ENCODE measurements around the gene A2M.
"Not testable (repeated sequence)": the region's sequence is repeated elsewhere in the genome, so short reads cannot be mapped to it uniquely, and the experiment has no call there.

A2M gene

DNA sequence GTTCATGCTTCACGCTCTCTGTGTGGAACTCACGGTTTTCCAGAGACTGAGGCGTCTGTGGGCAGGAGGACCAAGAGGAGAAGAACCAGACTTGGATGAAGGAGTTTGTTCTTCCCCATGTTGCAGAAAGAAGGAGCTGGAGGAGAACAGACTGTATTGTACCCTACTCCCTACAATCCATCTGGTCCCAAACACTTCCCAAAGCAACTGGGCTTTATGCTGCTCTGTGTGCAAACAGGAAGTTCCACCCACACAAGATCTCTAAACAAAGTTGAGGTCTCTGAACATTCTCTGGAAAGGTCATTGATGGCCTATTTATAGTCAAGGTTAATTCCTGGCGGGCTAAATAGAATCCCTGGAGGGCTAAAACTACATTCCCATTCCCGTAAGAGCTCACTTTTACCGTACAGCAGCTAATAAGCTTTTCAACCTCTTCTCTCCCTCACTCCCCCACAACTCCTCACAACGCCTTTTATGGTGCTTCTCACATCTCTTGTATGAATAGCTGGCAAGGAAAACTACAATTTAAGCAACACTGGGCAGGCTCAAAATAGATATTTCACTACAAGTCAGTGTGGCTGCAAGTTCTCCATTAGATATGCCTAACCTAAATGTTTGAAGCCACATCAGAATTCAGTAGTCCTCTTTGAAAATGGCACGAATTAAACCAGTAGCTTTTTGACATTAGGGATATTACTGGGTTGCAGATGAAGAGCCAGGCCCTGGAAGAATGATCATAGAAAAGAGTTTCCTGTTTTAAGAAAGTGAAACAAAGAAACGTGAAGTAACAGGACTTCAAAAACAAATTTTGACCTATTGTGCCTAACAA, at the start of gene A2M:
TSS of gene A2M (minus strand) at position 189 of the 829 bp plus-strand sequence. CDS start at position 119, 70 bp downstream.
- Histone ChIP-seq H3K4me1 (ENCODE audit: control insufficient read depth, insufficient read depth, low read length) (no peaks in the 10 kb centered on the region; the same call in 1 of the 2 replicates), H3K9ac (ENCODE audit: low read length) (no peak within 1 kb of the TSS), H3K27ac (ENCODE audit: low read depth, low read length) (no peak within 1 kb of the TSS)

DNA sequence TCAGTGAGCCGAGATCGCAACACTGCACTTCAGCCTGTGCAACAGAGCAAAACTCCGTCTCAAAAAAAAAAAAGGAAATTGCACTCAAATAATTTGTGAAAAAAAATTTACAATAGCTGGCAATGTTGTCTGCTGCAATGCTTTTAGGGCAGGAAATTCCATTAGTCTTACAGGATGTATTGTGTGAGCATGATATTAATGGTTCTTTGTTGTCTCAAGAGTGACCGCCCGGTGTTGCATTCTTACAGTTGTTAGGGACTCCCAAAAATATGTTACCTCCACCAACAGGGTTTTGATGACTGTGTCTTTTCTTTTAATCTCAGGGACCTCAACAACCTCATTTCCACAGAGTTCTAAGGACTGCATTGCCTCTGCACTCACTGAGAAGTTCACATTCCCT, 47.7 kb upstream of the A2M start:
- no peaks in the 10 kb centered on the region for H3K27me3 ChIP-seq (ENCODE audit: control insufficient read depth, insufficient read depth, low read length)
- peaks cover 5% of the 10 kb centered on the region; the same call in 1 of the 2 replicates for H3K4me1 ChIP-seq (ENCODE audit: control insufficient read depth, insufficient read depth, low read length)
- no peaks in the 10 kb centered on the region for H3K9me3 ChIP-seq (ENCODE audit: control insufficient read depth, insufficient read depth, low read depth, low read length)
- H3K9ac ChIP-seq (ENCODE audit: low read length), result no peak overlapping the region
- no peak overlapping the region for H3K4me3 ChIP-seq (ENCODE audit: low read depth, low read length)
- no peak overlapping the region for H3K27ac ChIP-seq (ENCODE audit: low read depth, low read length)
- no peaks in the 10 kb centered on the region for H3K36me3 ChIP-seq (ENCODE audit: control insufficient read depth, insufficient read depth, low read length)

More for the DNA sequence above, at the start of gene A2M:
- Histone ChIP-seq H3K9me3 (ENCODE audit: control insufficient read depth, insufficient read depth, low read depth, low read length) (no peaks in the 10 kb centered on the region), H3K27me3 (ENCODE audit: control insufficient read depth, insufficient read depth, low read length) (no peaks in the 10 kb centered on the region), H3K4me3 (ENCODE audit: low read depth, low read length) (no peak within 1 kb of the TSS), H3K36me3 (ENCODE audit: control insufficient read depth, insufficient read depth, low read length) (no peaks in the 10 kb centered on the region)

DNA sequence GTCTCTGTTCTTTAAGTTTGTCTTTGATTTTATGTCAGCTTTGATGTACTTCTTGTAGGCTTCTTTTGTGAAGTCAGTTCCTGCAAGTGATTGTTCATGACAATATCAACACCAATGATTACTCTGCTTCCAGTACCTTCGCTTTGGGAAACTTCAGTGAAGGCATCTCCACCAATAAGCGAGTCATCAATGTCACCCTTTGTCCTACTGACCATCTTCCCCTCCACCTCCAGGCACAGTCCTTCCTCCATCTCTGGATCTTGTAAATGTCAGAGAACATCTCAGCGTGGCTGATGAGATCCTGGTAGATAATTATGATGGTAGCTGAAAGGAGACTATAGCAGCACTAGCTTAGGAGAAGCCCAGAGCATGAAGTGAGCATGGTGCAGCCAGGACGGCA, 40.4 kb upstream of the A2M start:
- Histone ChIP-seq H3K36me3 (ENCODE audit: control insufficient read depth, insufficient read depth, low read length) (no peaks in the 10 kb centered on the region), H3K27ac (ENCODE audit: low read depth, low read length) (no peak overlapping the region), H3K9me3 (ENCODE audit: control insufficient read depth, insufficient read depth, low read depth, low read length) (no peaks in the 10 kb centered on the region), H3K4me3 (ENCODE audit: low read depth, low read length) (no peak overlapping the region), H3K27me3 (ENCODE audit: control insufficient read depth, insufficient read depth, low read length) (no peaks in the 10 kb centered on the region), H3K4me1 (ENCODE audit: control insufficient read depth, insufficient read depth, low read length) (no peaks in the 10 kb centered on the region), H3K9ac (ENCODE audit: low read length) (no peak overlapping the region)

DNA sequence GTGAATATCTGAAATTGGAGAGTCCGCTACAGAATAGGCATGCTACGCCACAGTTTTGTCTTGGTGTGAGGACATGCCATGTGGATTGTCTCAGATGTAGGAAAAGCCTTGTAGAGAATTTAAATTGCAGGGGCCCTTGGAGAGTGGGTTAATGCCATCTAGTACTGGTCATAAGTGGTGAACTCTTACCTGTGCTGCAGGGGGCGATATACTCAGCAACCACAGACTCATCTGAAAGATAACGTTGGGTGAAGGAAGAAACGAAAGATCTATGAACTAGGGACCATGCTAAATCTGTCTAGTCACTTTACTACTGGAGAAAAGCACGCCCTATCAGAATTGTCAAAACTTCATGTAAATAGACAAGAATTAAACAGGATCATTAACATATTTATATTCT, 33.7 kb upstream of the A2M start:
- Histone ChIP-seq H3K9ac (ENCODE audit: low read length) (no peak overlapping the region), H3K4me1 (ENCODE audit: control insufficient read depth, insufficient read depth, low read length) (no peaks in the 10 kb centered on the region), H3K9me3 (ENCODE audit: control insufficient read depth, insufficient read depth, low read depth, low read length) (peaks cover 9% of the 10 kb centered on the region; the same call in 1 of the 2 replicates), H3K36me3 (ENCODE audit: control insufficient read depth, insufficient read depth, low read length) (no peaks in the 10 kb centered on the region), H3K27ac (ENCODE audit: low read depth, low read length) (no peak overlapping the region), H3K27me3 (ENCODE audit: control insufficient read depth, insufficient read depth, low read length) (no peaks in the 10 kb centered on the region), H3K4me3 (ENCODE audit: low read depth, low read length) (no peak overlapping the region)

DNA sequence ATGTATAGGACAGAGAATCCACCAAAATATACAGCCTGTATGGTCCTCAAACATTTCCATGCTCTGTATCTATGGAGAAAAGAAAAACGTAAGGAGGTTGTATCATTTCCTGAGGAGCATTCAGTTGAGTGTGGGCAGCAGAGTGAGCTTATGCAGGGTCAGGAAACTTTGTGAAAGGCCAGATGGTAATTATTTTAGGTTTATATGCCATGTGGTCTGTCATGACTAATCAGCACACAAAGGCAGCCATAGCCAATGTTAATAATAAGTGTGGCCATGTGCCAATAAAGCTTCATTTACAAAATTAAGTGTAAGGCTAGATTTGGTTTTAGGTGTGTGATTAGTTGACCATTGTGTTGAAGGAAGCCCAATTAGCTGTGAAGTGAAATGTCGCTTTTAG, 33.2 kb upstream of the A2M start:
- H3K9ac ChIP-seq (ENCODE audit: low read length), result no peak overlapping the region

DNA sequence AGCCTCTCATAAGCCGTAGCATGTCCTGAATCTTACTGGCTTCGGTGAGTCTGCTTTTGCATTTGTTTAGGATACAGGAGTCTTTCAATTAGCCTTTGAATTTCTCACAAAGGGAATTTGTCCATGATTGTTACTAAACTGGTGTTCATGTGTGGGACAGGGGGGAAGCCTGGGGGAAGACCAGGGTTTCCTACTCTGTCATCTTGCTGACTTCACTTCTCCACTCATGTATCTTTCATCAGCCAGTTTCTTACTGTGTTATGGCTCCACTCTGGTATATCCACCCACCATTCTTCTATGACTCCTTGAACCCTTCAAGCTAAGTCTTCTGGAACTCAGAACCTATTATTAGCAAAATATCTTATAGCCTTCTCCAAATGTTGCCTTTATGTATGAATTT, 31.7 kb upstream of the A2M start:
- Histone ChIP-seq H3K4me1 (ENCODE audit: control insufficient read depth, insufficient read depth, low read length) (no peaks in the 10 kb centered on the region), H3K27ac (ENCODE audit: low read depth, low read length) (no peak overlapping the region), H3K27me3 (ENCODE audit: control insufficient read depth, insufficient read depth, low read length) (no peaks in the 10 kb centered on the region), H3K4me3 (ENCODE audit: low read depth, low read length) (no peak overlapping the region), H3K9ac (ENCODE audit: low read length) (no peak overlapping the region), H3K36me3 (ENCODE audit: control insufficient read depth, insufficient read depth, low read length) (no peaks in the 10 kb centered on the region), H3K9me3 (ENCODE audit: control insufficient read depth, insufficient read depth, low read depth, low read length) (peaks cover 23% of the 10 kb centered on the region)

More for the DNA sequence above, 33.2 kb upstream of the A2M start:
- Histone ChIP-seq H3K36me3 (ENCODE audit: control insufficient read depth, insufficient read depth, low read length) (no peaks in the 10 kb centered on the region), H3K9me3 (ENCODE audit: control insufficient read depth, insufficient read depth, low read depth, low read length) (peaks cover 14% of the 10 kb centered on the region), H3K27me3 (ENCODE audit: control insufficient read depth, insufficient read depth, low read length) (no peaks in the 10 kb centered on the region), H3K4me3 (ENCODE audit: low read depth, low read length) (no peak overlapping the region), H3K27ac (ENCODE audit: low read depth, low read length) (no peak overlapping the region), H3K4me1 (ENCODE audit: control insufficient read depth, insufficient read depth, low read length) (no peaks in the 10 kb centered on the region)

DNA sequence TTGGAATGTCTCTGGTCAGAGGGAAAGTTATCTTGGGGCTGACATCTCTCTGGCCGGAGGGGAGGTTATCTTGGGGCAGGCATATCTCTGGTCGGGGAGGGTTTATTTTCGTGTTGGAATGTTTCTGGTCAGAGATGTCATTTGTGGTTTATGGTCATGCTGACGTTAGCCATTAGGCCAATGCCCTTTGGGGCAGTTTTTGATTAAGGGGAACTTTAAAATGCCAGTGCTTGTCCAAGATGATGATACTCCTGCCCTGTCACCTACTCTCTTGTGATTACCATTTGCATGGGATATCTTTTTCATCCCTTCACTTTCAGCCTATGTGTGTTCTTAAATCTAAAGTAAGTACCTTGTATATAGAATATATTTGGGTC, 29.0 kb upstream of the A2M start:
- no peaks in the 10 kb centered on the region for H3K4me1 ChIP-seq (ENCODE audit: control insufficient read depth, insufficient read depth, low read length)
- H3K4me3 ChIP-seq (ENCODE audit: low read depth, low read length), result no peak overlapping the region
- H3K36me3 ChIP-seq (ENCODE audit: control insufficient read depth, insufficient read depth, low read length), result no peaks in the 10 kb centered on the region
- H3K9ac ChIP-seq (ENCODE audit: low read length), result no peak overlapping the region
- no peaks in the 10 kb centered on the region for H3K27me3 ChIP-seq (ENCODE audit: control insufficient read depth, insufficient read depth, low read length)
- no peak overlapping the region for H3K27ac ChIP-seq (ENCODE audit: low read depth, low read length)
- peaks cover 38% of the 10 kb centered on the region for H3K9me3 ChIP-seq (ENCODE audit: control insufficient read depth, insufficient read depth, low read depth, low read length)

DNA sequence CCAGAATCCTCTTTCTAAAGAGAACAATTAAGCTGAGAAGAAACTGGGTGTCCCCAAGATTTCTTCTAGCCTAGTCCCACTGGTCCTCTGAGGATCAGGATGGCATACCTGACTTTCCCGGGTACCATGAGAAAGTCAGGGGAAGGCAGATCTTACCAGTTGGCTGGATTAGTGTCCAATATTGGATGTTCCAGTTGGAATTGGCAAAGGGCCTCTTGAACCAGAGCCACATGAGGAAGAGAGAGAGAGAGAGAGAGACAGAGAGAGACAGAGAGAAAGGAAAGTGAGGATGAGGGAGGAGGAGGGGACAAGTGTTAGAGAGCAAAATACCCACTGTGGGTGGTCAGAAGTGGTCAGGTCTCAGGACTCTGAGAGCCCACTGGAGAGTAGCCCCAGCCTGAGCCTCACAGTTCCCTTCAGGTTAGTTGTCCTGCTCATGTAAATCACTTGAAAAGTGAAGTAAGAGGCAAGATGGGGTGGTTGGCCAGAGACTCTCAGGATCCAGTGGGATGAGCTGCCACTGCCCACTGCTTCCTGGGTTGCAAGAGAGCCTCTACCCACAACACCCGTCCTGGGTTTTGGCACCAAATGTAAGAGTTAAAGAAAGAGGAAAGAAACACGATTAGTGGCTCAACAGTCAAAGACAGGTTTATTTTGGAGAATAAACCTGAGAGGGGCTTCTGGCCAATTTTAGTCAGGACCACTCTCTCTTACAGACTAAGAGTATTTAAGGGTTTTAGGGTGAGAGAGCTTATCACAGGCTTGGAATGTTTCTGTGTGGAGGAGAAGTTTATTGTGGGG, 28.4 kb upstream of the A2M start:
- Histone ChIP-seq H3K27me3 (ENCODE audit: control insufficient read depth, insufficient read depth, low read length) (no peaks in the 10 kb centered on the region), H3K9me3 (ENCODE audit: control insufficient read depth, insufficient read depth, low read depth, low read length) (peaks cover 43% of the 10 kb centered on the region), H3K4me3 (ENCODE audit: low read depth, low read length) (no peak overlapping the region), H3K36me3 (ENCODE audit: control insufficient read depth, insufficient read depth, low read length) (no peaks in the 10 kb centered on the region), H3K9ac (ENCODE audit: low read length) (no peak overlapping the region), H3K4me1 (ENCODE audit: control insufficient read depth, insufficient read depth, low read length) (no peaks in the 10 kb centered on the region), H3K27ac (ENCODE audit: low read depth, low read length) (no peak overlapping the region)

DNA sequence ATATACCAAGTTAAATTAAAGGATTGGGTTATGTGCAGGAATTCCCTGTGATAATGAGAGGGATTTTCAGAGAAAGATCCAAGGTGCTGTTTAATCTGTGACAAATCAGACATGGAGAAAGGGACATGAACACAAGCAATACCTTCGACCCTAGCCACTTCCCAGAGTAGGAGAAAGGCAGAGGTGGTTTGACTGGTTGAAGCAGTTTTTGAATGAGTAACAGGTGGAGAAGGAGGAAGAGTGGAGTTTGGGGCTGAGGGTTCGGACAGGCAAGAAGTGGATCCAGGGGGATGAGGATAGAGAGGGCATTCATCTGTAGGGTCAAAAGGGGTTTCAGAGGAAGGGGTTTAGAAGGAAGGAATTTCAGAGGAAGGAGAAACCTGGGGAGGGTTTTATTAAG, 27.4 kb upstream of the A2M start:
- Histone ChIP-seq H3K27me3 (ENCODE audit: control insufficient read depth, insufficient read depth, low read length) (no peaks in the 10 kb centered on the region), H3K9ac (ENCODE audit: low read length) (no peak overlapping the region), H3K27ac (ENCODE audit: low read depth, low read length) (no peak overlapping the region), H3K36me3 (ENCODE audit: control insufficient read depth, insufficient read depth, low read length) (no peaks in the 10 kb centered on the region), H3K4me1 (ENCODE audit: control insufficient read depth, insufficient read depth, low read length) (no peaks in the 10 kb centered on the region), H3K9me3 (ENCODE audit: control insufficient read depth, insufficient read depth, low read depth, low read length) (peaks cover 44% of the 10 kb centered on the region), H3K4me3 (ENCODE audit: low read depth, low read length) (no peak overlapping the region)

DNA sequence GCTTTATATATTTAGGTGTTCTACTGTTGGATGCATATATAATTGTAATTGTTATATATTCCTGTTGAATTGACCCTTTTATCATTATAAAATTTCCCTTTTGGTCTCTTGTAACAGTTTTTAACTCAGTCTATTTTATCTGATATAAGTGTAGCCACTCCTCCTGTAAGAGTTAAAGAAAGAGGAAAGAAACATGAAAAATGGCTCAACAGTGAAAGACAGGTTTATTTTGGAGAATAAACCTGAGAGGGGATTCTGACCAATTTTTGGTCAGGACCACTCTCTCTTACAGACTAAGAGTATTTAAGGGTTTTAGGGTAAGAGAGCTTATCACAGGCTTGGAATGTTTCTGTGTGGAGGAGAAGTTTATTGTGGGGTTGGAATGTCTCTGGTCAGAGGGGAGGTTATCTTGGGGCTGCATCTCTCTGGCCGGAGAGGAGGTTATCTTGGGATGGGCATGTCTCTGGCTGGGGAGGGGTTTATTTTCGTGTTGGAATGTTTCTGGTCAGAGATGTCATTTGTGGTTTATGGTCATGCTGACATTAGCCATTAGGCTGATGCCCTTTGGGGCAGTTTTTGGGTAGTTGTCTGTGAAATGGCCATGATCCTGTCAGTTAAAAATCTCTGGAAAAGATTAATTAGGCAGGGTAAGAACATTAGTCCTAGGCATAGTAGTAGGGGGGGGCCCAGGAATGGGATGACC, 24.0 kb upstream of the A2M start:
- H3K4me3 ChIP-seq (ENCODE audit: low read depth, low read length); H3K36me3 ChIP-seq (ENCODE audit: control insufficient read depth, insufficient read depth, low read length); H3K9ac ChIP-seq (ENCODE audit: low read length); H3K27me3 ChIP-seq (ENCODE audit: control insufficient read depth, insufficient read depth, low read length); H3K27ac ChIP-seq (ENCODE audit: low read depth, low read length); H3K4me1 ChIP-seq (ENCODE audit: control insufficient read depth, insufficient read depth, low read length): not testable (repeated sequence)
- H3K9me3 ChIP-seq (ENCODE audit: control insufficient read depth, insufficient read depth, low read depth, low read length), result peaks cover 36% of the 10 kb centered on the region

DNA sequence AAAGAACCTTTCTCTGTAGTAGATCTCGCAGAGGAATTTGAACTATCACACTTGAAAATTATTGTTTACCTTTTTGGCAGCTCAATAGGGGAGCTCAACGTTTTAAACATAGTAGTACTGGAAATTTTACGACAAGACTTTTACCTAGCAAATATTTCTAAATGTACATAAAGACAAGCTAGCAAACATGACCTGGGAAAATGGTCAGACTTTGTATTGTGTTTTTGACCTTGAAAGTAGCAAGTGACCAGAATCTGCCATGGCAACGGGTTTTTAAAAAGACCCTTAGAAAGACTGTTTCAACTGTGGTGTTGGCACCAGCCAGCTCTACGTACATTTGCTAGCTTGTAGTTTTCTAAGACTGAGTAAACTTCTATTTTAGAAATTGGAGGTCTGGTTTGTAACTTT, 20.2 kb upstream of the A2M start:
- H3K27me3 ChIP-seq (ENCODE audit: control insufficient read depth, insufficient read depth, low read length), result no peaks in the 10 kb centered on the region
- H3K36me3 ChIP-seq (ENCODE audit: control insufficient read depth, insufficient read depth, low read length), result no peaks in the 10 kb centered on the region
- H3K9me3 ChIP-seq (ENCODE audit: control insufficient read depth, insufficient read depth, low read depth, low read length), result peaks cover 17% of the 10 kb centered on the region; the same call in 1 of the 2 replicates
- H3K4me1 ChIP-seq (ENCODE audit: control insufficient read depth, insufficient read depth, low read length), result no peaks in the 10 kb centered on the region
- no peak overlapping the region for H3K4me3 ChIP-seq (ENCODE audit: low read depth, low read length)
- no peak overlapping the region for H3K9ac ChIP-seq (ENCODE audit: low read length)
- no peak overlapping the region for H3K27ac ChIP-seq (ENCODE audit: low read depth, low read length)

All from HUES6 (cell line).